DND-41 (cell line): ENCODE results near the gene TBCB.

Experiments
- ATAC-seq: fragments of 200-7000 bp; cut with Tn5 transposase; 3 replicates; pipeline ENCODE4 v1.9.1; 2021; ENCODE audit warnings: low read depth; ENCODE audit not compliant: insufficient read depth
- DNase-seq: peaks from one replicate; pipeline ENCODE4 v3.0.0-alpha.2; 2020
- H2AFZ ChIP-seq: 2 replicates; pipeline ENCODE4 v1.6.0; 2012; ENCODE audit warnings: low read depth, low read length
- H3K27ac ChIP-seq: 2 replicates; pipeline ENCODE4 v1.5.1; 2012; ENCODE audit warnings: low read length, inconsistent platforms
- H3K27me3 ChIP-seq: fragments of 200-600 bp; sonication (generic); 2 replicates; pipeline ENCODE4 v1.6.0; 2012; ENCODE audit warnings: low read length, mild to moderate bottlenecking, inconsistent platforms; ENCODE audit not compliant: insufficient read depth, poor library complexity
- H3K36me3 ChIP-seq: 2 replicates; pipeline ENCODE4 v1.5.1; 2012; ENCODE audit warnings: low read length, inconsistent platforms; ENCODE audit not compliant: insufficient read depth
- H3K4me1 ChIP-seq: 2 replicates; pipeline ENCODE4 v1.5.1; 2012; ENCODE audit warnings: mild to moderate bottlenecking, low read length; ENCODE audit not compliant: insufficient read depth
- H3K4me2 ChIP-seq: 2 replicates; pipeline ENCODE4 v1.6.0; 2012; ENCODE audit warnings: mild to moderate bottlenecking, moderate library complexity, low read length, inconsistent platforms; ENCODE audit not compliant: insufficient read depth
- H3K4me3 ChIP-seq, 2 experiments: fragments of 200-600 bp in 1 of 2; shearing (Covaris generic) in 1 of 2; 2 replicates each; pipeline ENCODE4 v1.5.1; 2012 to 2016; ENCODE audit warnings: inconsistent platforms in 2 of 2, low read length in 2 of 2, mild to moderate bottlenecking in 2 of 2, low read depth in 1 of 2, moderate library complexity in 1 of 2
- H3K79me2 ChIP-seq: 2 replicates; pipeline ENCODE4 v1.6.0; 2012; ENCODE audit warnings: low read length, inconsistent platforms; ENCODE audit not compliant: insufficient read depth
- H3K9ac ChIP-seq: 2 replicates; pipeline ENCODE4 v1.6.0; 2012; ENCODE audit warnings: low read depth, mild to moderate bottlenecking, inconsistent platforms, low read length, moderate library complexity
- H3K9me3 ChIP-seq: 2 replicates; pipeline ENCODE4 v1.5.1; 2012; ENCODE audit warnings: low read length, moderate library complexity, mild to moderate bottlenecking, inconsistent platforms; ENCODE audit not compliant: insufficient read depth, severe bottlenecking
- H4K20me1 ChIP-seq: 2 replicates; pipeline ENCODE4 v1.6.0; 2012; ENCODE audit warnings: low read length; ENCODE audit not compliant: insufficient read depth
- CTCF ChIP-seq: IDR thresholded peaks from 2 replicates; pipeline ENCODE4 v1.5.1; 2012; ENCODE audit warnings: borderline replicate concordance, low read length, moderate library complexity, mild to moderate bottlenecking; ENCODE audit not compliant: poor library complexity, severe bottlenecking; ENCODE audit errors: extremely low read depth
- EZH2 ChIP-seq: IDR thresholded peaks from 3 replicates; pipeline ENCODE4 v1.6.1; 2012; ENCODE audit warnings: borderline replicate concordance, low read depth, mild to moderate bottlenecking, moderate library complexity, low read length, inconsistent platforms; ENCODE audit not compliant: severe bottlenecking

Gene TBCB

GRCh38 chr19:36081894-36082293 is 33.4 kb upstream of the TBCB start:
- H3K27me3 ChIP-seq, result no peaks in the 10 kb centered on the region
- no peak overlapping the region for H3K27ac ChIP-seq
- no peak for DNase-seq
- ATAC-seq, result no peak
- H2AFZ ChIP-seq, result no peak overlapping the region
- H3K9me3 ChIP-seq, result no peaks in the 10 kb centered on the region
- H3K4me2 ChIP-seq, result no peak overlapping the region
- H4K20me1 ChIP-seq, result peaks cover 16% of the 10 kb centered on the region
- H3K79me2 ChIP-seq, result peaks cover 10% of the 10 kb centered on the region
- H3K4me1 ChIP-seq, result no peaks in the 10 kb centered on the region
- no peak overlapping the region for H3K4me3 ChIP-seq
- H3K9ac ChIP-seq, result no peak overlapping the region
- TF ChIP-seq EZH2, result no peak
- TF ChIP-seq CTCF, result no peak
- peaks cover 91% of the 10 kb centered on the region for H3K36me3 ChIP-seq

- TF ChIP-seq CTCF, result no peak
- no peak for TF ChIP-seq EZH2
- Histone ChIP-seq H3K36me3 (peaks cover 90% of the 10 kb centered on the region), H2AFZ (no peak overlapping the region), H3K27me3 (no peaks in the 10 kb centered on the region), H3K4me1 (no peaks in the 10 kb centered on the region), H3K27ac (no peak overlapping the region), H3K9me3 (no peaks in the 10 kb centered on the region), H3K79me2 (peaks cover 5% of the 10 kb centered on the region), H3K4me2 (no peak overlapping the region), H4K20me1 (peaks cover 16% of the 10 kb centered on the region), H3K4me3 (no peak overlapping the region), H3K9ac (no peak overlapping the region)
- ATAC-seq (no peak), DNase-seq (no peak)
These were observed 32.4 kb upstream of the TBCB start for GRCh38 chr19:36082916-36083315.

DNA sequence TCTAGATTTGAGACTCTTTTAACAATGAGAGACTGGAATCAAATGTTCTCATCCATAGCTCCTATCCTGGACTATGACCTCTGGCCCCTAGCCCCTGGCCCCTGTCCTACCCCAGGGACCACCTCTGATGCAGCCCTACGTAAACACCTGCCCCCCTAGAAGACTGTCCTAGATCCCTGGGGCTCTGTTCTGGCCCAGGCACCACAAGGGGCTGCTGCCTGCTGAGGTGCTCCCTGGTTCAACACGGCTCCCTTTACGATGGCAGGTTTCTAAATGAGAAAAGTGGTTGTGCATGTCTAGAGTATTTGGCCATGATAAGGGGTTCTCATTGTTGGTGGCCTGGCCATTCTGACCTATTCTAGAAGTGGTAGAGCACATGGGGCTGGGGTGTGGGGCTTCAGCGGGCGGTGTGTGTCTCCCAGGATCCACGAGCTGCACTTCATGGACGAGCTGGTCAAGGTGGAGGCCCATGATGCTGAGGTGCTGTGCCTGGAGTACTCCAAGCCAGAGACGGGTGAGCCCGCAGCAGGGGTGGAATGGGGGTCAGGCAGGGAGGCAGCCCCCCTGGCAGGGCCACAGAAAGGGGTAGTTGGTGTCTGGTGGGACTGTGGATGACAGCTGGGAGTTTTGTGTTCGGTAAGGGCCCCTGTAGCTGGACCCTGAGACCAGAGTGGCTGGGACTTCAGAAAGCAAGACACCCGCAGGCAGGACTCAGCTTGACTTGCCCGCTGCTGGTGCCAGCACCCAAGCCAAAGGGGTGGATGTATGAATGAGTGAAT is 30.8 kb upstream of the TBCB start:
- TF ChIP-seq CTCF, result no peak
- no peak for TF ChIP-seq EZH2
- H3K4me1 ChIP-seq, result no peaks in the 10 kb centered on the region
- no peak overlapping the region for H2AFZ ChIP-seq
- H3K4me2 ChIP-seq, result no peak overlapping the region
- H3K79me2 ChIP-seq, result peaks cover 5% of the 10 kb centered on the region
- ATAC-seq (no peak), DNase-seq (no peak)
- no peak overlapping the region for H3K4me3 ChIP-seq
- peaks cover 22% of the 10 kb centered on the region for H4K20me1 ChIP-seq
- no peaks in the 10 kb centered on the region for H3K9me3 ChIP-seq
- H3K27me3 ChIP-seq, result no peaks in the 10 kb centered on the region
- peaks cover 94% of the 10 kb centered on the region for H3K36me3 ChIP-seq
- H3K9ac ChIP-seq, result no peak overlapping the region
- H3K27ac ChIP-seq, result no peak overlapping the region

DNA sequence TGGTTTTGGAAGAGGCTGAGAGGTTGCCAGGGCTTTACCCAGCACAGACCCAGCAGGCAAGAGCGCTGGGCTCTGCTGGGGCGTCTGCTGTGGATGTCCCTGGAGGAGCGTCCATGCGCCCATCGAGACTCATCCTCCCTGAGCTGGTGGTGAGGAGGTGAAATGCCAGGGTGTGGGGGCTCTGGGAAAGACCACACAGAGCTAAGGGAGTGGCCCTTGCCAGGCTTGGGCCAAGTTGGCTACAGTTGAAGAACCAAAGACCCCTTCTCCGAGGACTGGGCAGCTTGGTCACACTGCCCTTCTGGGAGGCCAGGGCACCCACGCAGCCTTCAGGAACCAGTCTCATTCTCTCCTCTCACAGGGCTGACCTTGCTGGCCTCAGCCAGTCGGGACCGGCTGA is 28.9 kb upstream of the TBCB start:
- no peak for TF ChIP-seq CTCF
- no peak for TF ChIP-seq EZH2
- Histone ChIP-seq H3K4me3 (no peak overlapping the region), H3K79me2 (peaks cover 2% of the 10 kb centered on the region), H3K9me3 (no peaks in the 10 kb centered on the region), H3K4me2 (no peak overlapping the region), H3K4me1 (no peaks in the 10 kb centered on the region), H4K20me1 (peaks cover 24% of the 10 kb centered on the region), H3K9ac (no peak overlapping the region), H3K36me3 (peaks cover 99% of the 10 kb centered on the region), H3K27ac (no peak overlapping the region), H3K27me3 (no peaks in the 10 kb centered on the region), H2AFZ (no peak overlapping the region)
- DNase-seq (no peak), ATAC-seq (no peak)
